IMR-90 (cell line): Measurements from ENCODE around the gene DSC3. TPM values are rescaled to one million over a fixed set of nuclear protein-coding genes. Genes with fewer than 3 reads are reported as not detected.

Source experiments
- ATAC-seq: fragments of 200-7000 bp; cut with Tn5 transposase; 2 replicates; pipeline ENCODE4 v1.9.1; 2020; ENCODE audit warnings: low read depth, mild to moderate bottlenecking, moderate library complexity
- BruUV-seq: library from RNA; stranded (reverse); fragments of 400-500 nt; replicated peaks from 2 replicates; lab custom pipeline; 2021; lab: Mats Ljungman, UMichigan
- CTCF ChIA-PET: fragments of 300-600 bp; formaldehyde crosslinking; extraction: SDS; loops from one replicate; lab custom pipeline; 2021; ENCODE audit warnings: antibody characterized with exemption; lab: Yijun Ruan, JAX
- POLR2A ChIA-PET: fragments of 300-600 bp; sonication (Branson Sonifier 250); formaldehyde crosslinking; loops from one replicate; lab custom pipeline; 2022; ENCODE audit warnings: antibody characterized with exemption; ENCODE audit not compliant: unreplicated experiment; lab: Charles Lee
- DNase-seq: peaks from one replicate; pipeline ENCODE4 v3.0.0; 2013
- H2AFZ ChIP-seq: replicated peaks from 2 replicates; pipeline ENCODE3; 2013; ENCODE audit warnings: low read length, mild to moderate bottlenecking; ENCODE audit not compliant: poor library complexity
- H2AK5ac ChIP-seq: 2 replicates; pipeline ENCODE4 v1.6.1; 2013; ENCODE audit warnings: low read depth, low read length, inconsistent platforms
- H2AK9ac ChIP-seq: replicated peaks from 2 replicates; pipeline ENCODE3; 2013; ENCODE audit warnings: mild to moderate bottlenecking, low read depth, low read length, moderate library complexity; ENCODE audit not compliant: poor library complexity
- H2BK120ac ChIP-seq: 2 replicates; pipeline ENCODE4 v1.6.1; 2013; ENCODE audit warnings: low read depth, low read length, inconsistent platforms
- H2BK15ac ChIP-seq: 3 replicates; pipeline ENCODE4 v1.6.1; 2013; ENCODE audit warnings: low read depth, low read length, inconsistent platforms
- H2BK20ac ChIP-seq: 2 replicates; pipeline ENCODE4 v1.6.1; 2013; ENCODE audit warnings: low read depth, mild to moderate bottlenecking, inconsistent platforms, low read length, moderate library complexity
- H2BK5ac ChIP-seq: 2 replicates; pipeline ENCODE4 v1.6.1; 2013; ENCODE audit warnings: mild to moderate bottlenecking, low read depth, low read length, inconsistent platforms; ENCODE audit not compliant: poor library complexity, severe bottlenecking
- H3K14ac ChIP-seq: replicated peaks from 2 replicates; pipeline ENCODE4 v1.6.1; 2013; ENCODE audit warnings: low read depth, low read length, inconsistent platforms
- H3K18ac ChIP-seq: 2 replicates; pipeline ENCODE4 v1.6.1; 2013; ENCODE audit warnings: low read depth, low read length, control low read depth
- H3K23ac ChIP-seq: 2 replicates; pipeline ENCODE4 v1.6.1; 2013; ENCODE audit warnings: low read depth, low read length, inconsistent platforms
- H3K27ac ChIP-seq: 2 replicates; pipeline ENCODE4 v1.5.1; 2013; ENCODE audit warnings: mild to moderate bottlenecking, control low read depth, low read length; ENCODE audit not compliant: insufficient read depth
- H3K27me3 ChIP-seq: 2 replicates; pipeline ENCODE4 v1.6.1; 2013; ENCODE audit warnings: low read length; ENCODE audit not compliant: control insufficient read depth, insufficient read depth
- H3K36me3 ChIP-seq: 2 replicates; pipeline ENCODE4 v1.6.1; 2013; ENCODE audit warnings: low read length, mixed read lengths; ENCODE audit not compliant: control insufficient read depth, insufficient read depth
- H3K4ac ChIP-seq: 2 replicates; pipeline ENCODE4 v1.6.1; 2013; ENCODE audit warnings: low read depth, low read length, inconsistent platforms
- H3K4me1 ChIP-seq: 2 replicates; pipeline ENCODE4 v1.6.1; 2013; ENCODE audit warnings: low read length, mixed read lengths; ENCODE audit not compliant: control insufficient read depth, insufficient read depth
- H3K4me2 ChIP-seq: 2 replicates; pipeline ENCODE4 v1.6.1; 2013; ENCODE audit warnings: low read depth, mild to moderate bottlenecking, control low read depth, low read length, moderate library complexity
- H3K4me3 ChIP-seq: 2 replicates; pipeline ENCODE4 v1.5.1; 2013; ENCODE audit warnings: low read depth, mild to moderate bottlenecking, control low read depth, low read length, moderate library complexity; ENCODE audit not compliant: insufficient read depth
- H3K56ac ChIP-seq: 2 replicates; pipeline ENCODE4 v1.6.1; 2013; ENCODE audit warnings: low read length, inconsistent platforms; ENCODE audit not compliant: insufficient read depth; ENCODE audit errors: extremely low read depth
- H3K79me1 ChIP-seq, 2 experiments: 2 replicates each; pipeline ENCODE4 v1.6.1; 2013; ENCODE audit warnings: low read length in 2 of 2, inconsistent platforms in 1 of 2, low read depth in 1 of 2
- H3K9ac ChIP-seq: 2 replicates; pipeline ENCODE4 v1.6.1; 2013; ENCODE audit warnings: low read depth, low read length, control low read depth
- H3K9me1 ChIP-seq: 2 replicates; pipeline ENCODE4 v1.6.1; 2013; ENCODE audit warnings: low read length, inconsistent platforms; ENCODE audit not compliant: insufficient read depth
- H3K9me3 ChIP-seq: 2 replicates; pipeline ENCODE4 v1.6.1; 2013; ENCODE audit warnings: low read length; ENCODE audit not compliant: control insufficient read depth, insufficient read depth
- H4K20me1 ChIP-seq: 2 replicates; pipeline ENCODE4 v1.6.1; 2013; ENCODE audit warnings: low read length, inconsistent platforms; ENCODE audit not compliant: insufficient read depth
- H4K5ac ChIP-seq: 2 replicates; pipeline ENCODE4 v1.6.1; 2013; ENCODE audit warnings: mild to moderate bottlenecking, low read depth, low read length, control low read depth
- H4K8ac ChIP-seq, 2 experiments: 2 replicates each; pipeline ENCODE4 v1.6.1; 2013; ENCODE audit warnings: low read depth in 2 of 2, low read length in 2 of 2, control low read depth in 1 of 2, inconsistent platforms in 1 of 2
- H4K91ac ChIP-seq: 2 replicates; pipeline ENCODE4 v1.6.1; 2013; ENCODE audit warnings: low read depth, low read length, inconsistent platforms; ENCODE audit not compliant: insufficient read depth
- BHLHE40 ChIP-seq: fragments of 150-350 bp; IDR thresholded peaks from 2 replicates; pipeline ENCODE4 v1.6.1; 2016; ENCODE audit warnings: mild to moderate bottlenecking, low read depth, low read length
- CEBPB ChIP-seq: IDR thresholded peaks from 2 replicates; pipeline ENCODE4 v1.6.1; 2012; ENCODE audit warnings: low read depth, low read length, improper control_type of control experiment
- CHD1 ChIP-seq: IDR thresholded peaks from 2 replicates; pipeline ENCODE4 v1.6.1; 2012; ENCODE audit warnings: low read depth, low read length, improper control_type of control experiment
- FOS ChIP-seq: fragments of 150-350 bp; IDR thresholded peaks from 2 replicates; pipeline ENCODE4 v1.6.1; 2016; ENCODE audit warnings: low read depth, low read length
- MAFK ChIP-seq: IDR thresholded peaks from 2 replicates; pipeline ENCODE4 v1.6.1; 2012; ENCODE audit warnings: low read depth, low read length, improper control_type of control experiment
- MAZ ChIP-seq: IDR thresholded peaks from 2 replicates; pipeline ENCODE4 v1.6.1; 2012; ENCODE audit warnings: low read depth, mild to moderate bottlenecking, low read length, improper control_type of control experiment, moderate library complexity, borderline replicate concordance
- MXI1 ChIP-seq: IDR thresholded peaks from 2 replicates; pipeline ENCODE4 v1.6.1; 2012; ENCODE audit warnings: low read depth, mild to moderate bottlenecking, low read length, moderate library complexity, borderline replicate concordance
- NFE2L2 ChIP-seq: fragments of 150-350 bp; IDR thresholded peaks from 2 replicates; pipeline ENCODE4 v1.6.1; 2016; ENCODE audit warnings: low read depth, mild to moderate bottlenecking, low read length
- POLR2A ChIP-seq: IDR thresholded peaks from 2 replicates; pipeline ENCODE4 v1.6.1; 2012; ENCODE audit warnings: mild to moderate bottlenecking, low read depth, low read length
- RAD21 ChIP-seq: IDR thresholded peaks from 2 replicates; pipeline ENCODE4 v1.6.1; 2012; ENCODE audit warnings: low read length, improper control_type of control experiment
- RCOR1 ChIP-seq: IDR thresholded peaks from 2 replicates; pipeline ENCODE4 v1.6.1; 2012; ENCODE audit warnings: mild to moderate bottlenecking, low read length, improper control_type of control experiment; ENCODE audit not compliant: insufficient replicate concordance
- RFX5 ChIP-seq: IDR thresholded peaks from 2 replicates; pipeline ENCODE4 v1.8.0; 2012; ENCODE audit warnings: low read depth, mild to moderate bottlenecking, low read length, moderate library complexity
- SMC3 ChIP-seq: fragments of 150-350 bp; IDR thresholded peaks from 2 replicates; pipeline ENCODE4 v1.6.1; 2016; ENCODE audit warnings: low read depth, mild to moderate bottlenecking, antibody characterized with exemption, low read length, moderate library complexity
- WGBS, 2 experiments: methylation state at CpG; one replicate each; pipeline versions ENCODE4 v1.1.5 to v1.1.7; 2013; ENCODE audit warnings: missing lambda C conversion rate in 2 of 2; ENCODE audit not compliant: insufficient read length in 1 of 2; ENCODE audit errors: extremely low coverage in 2 of 2; 5-methylcytosine and 5-hydroxymethylcytosine counted together
- dilution Hi-C: fragments of 300-500 bp; cut with HindIII; formaldehyde crosslinking; loops from one replicate; pipeline ENCODE4 v1.14.3; 2018; ENCODE audit warnings: low sequenced_read_pairs; ENCODE audit not compliant: unreplicated experiment
- in situ Hi-C: fragments of 300-500 bp; cut with MboI; formaldehyde crosslinking; loops from 3 replicates; pipeline ENCODE4 v1.14.3; 2019; ENCODE audit warnings: low sequenced_read_pairs, inconsistent platforms, mixed read lengths
- intact Hi-C: fragments of 100-400 bp; cut with micrococcal nuclease; formaldehyde crosslinking; loops from 2 replicates; pipeline ENCODE4 v1.10.0; 2022
- polyA plus RNA-seq, 3 experiments: library from polyadenylated mRNA; depleted of rRNA; stranded (reverse); fragments of >200 nt; gene quantifications; 2 replicates each; pipeline ENCODE4 v1.2.3, GENCODE V29; 2012; ENCODE audit warnings: low replicate concordance in 1 of 3
- total RNA-seq: library from RNA; depleted of rRNA; stranded (reverse); fragments of >200 nt; gene quantifications from 2 replicates; pipeline ENCODE4 v1.2.3, GENCODE V29; 2012
- TF ChIP-seq, protein P1 (sequence below): conservative IDR thresholded peaks from 2 replicates; pipeline ENCODE4 v1.5.1; 2012; ENCODE audit warnings: mild to moderate bottlenecking, low read depth, low read length, improper control_type of control experiment
- TF ChIP-seq, protein P2 (sequence below): fragments of 150-350 bp; IDR thresholded peaks from 2 replicates; pipeline ENCODE4 v1.6.1; 2017; ENCODE audit warnings: mild to moderate bottlenecking, antibody characterized with exemption, low read length, low read depth
- TF ChIP-seq, protein P3 (sequence below): fragments of 150-350 bp; IDR thresholded peaks from 2 replicates; pipeline ENCODE4 v1.6.1; 2016; ENCODE audit warnings: low read depth, mild to moderate bottlenecking, low read length, moderate library complexity, borderline replicate concordance

The DSC3 gene
- total and polyA plus RNA-seq, 2 of the 4 experiments (the other 2 are of a cell fraction): under 0.01 to 0.09 TPM

DNA sequence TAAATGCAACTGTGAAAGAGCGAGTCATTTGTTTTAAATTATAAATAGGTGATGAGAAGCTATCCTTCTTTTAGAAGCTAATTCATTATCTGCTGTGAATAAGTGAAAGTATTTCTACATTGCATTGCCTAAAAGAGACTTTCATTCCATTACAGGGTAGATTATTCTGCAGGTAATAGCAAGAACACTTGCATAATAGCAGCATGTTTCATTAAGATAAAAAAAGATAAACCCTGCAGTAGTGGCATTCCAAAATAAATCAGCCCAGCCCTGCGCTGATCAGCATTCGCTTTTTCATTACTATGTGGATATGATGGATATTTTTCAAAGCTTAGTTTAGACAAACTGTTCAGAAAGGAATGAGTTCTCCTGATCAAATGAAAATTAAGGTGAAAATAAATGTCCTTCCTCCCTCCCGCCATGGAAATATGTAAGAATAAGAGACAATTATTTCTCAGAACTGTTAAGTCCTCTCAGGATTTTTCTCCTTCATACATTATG is 72.8 kb downstream of the DSC3 start:
- no peak overlapping the region for H2BK20ac ChIP-seq

More for the DNA sequence above, 72.8 kb downstream of the DSC3 start:
- Histone ChIP-seq H4K91ac (no peak overlapping the region), H3K4ac (no peak overlapping the region), H3K18ac (no peak overlapping the region), H3K4me1 (no peaks in the 10 kb centered on the region), H4K8ac (no peak overlapping the region), H2AK5ac (no peak overlapping the region), H3K79me1 (no peaks in the 10 kb centered on the region), H3K56ac (no peak overlapping the region), H3K4me2 (no peak overlapping the region), H4K20me1 (no peaks in the 10 kb centered on the region), H3K23ac (no peak overlapping the region), H2AFZ (no peak overlapping the region), H3K14ac (no peak overlapping the region), H3K9me3 (no peaks in the 10 kb centered on the region), H2BK120ac (no peak overlapping the region), H3K9ac (no peak overlapping the region), H3K27ac (no peak overlapping the region), H3K4me3 (no peak overlapping the region), H3K9me1 (no peaks in the 10 kb centered on the region), H2AK9ac (no peak overlapping the region), H2BK15ac (no peak overlapping the region), H4K5ac (no peak overlapping the region), H3K27me3 (no peaks in the 10 kb centered on the region), H2BK5ac (no peak overlapping the region), H3K36me3 (no peaks in the 10 kb centered on the region)
- DNase-seq (no peak), ATAC-seq (no peak)
- in situ Hi-C loops: no loop called here
- BruUV-seq: no TSS peak
- ChIA-PET POLR2A (no interaction called here), CTCF (interaction anchor here (1.1 kb wide), 1 partner anchor 8 kb away, joined by 3 read pairs; no protein-coding TSS in a partner anchor)
- intact Hi-C loops: loop anchor here (5.0 kb wide), 1 partner anchor 1082 kb away; no protein-coding TSS in a partner anchor
- TF ChIP-seq MAZ (no peak), BHLHE40 (no peak), RAD21 (no peak), SMC3 (no peak), MAFK (no peak), POLR2A (no peak), FOS (no peak), MXI1 (no peak), CHD1 (no peak), RFX5 (no peak), NFE2L2 (no peak), RCOR1 (no peak), CEBPB (no peak)
- TF ChIP-seq, protein P1, sequence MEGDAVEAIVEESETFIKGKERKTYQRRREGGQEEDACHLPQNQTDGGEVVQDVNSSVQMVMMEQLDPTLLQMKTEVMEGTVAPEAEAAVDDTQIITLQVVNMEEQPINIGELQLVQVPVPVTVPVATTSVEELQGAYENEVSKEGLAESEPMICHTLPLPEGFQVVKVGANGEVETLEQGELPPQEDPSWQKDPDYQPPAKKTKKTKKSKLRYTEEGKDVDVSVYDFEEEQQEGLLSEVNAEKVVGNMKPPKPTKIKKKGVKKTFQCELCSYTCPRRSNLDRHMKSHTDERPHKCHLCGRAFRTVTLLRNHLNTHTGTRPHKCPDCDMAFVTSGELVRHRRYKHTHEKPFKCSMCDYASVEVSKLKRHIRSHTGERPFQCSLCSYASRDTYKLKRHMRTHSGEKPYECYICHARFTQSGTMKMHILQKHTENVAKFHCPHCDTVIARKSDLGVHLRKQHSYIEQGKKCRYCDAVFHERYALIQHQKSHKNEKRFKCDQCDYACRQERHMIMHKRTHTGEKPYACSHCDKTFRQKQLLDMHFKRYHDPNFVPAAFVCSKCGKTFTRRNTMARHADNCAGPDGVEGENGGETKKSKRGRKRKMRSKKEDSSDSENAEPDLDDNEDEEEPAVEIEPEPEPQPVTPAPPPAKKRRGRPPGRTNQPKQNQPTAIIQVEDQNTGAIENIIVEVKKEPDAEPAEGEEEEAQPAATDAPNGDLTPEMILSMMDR: no peak
- TF ChIP-seq, protein P2, sequence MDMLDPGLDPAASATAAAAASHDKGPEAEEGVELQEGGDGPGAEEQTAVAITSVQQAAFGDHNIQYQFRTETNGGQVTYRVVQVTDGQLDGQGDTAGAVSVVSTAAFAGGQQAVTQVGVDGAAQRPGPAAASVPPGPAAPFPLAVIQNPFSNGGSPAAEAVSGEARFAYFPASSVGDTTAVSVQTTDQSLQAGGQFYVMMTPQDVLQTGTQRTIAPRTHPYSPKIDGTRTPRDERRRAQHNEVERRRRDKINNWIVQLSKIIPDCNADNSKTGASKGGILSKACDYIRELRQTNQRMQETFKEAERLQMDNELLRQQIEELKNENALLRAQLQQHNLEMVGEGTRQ: no peak
- TF ChIP-seq, protein P3, sequence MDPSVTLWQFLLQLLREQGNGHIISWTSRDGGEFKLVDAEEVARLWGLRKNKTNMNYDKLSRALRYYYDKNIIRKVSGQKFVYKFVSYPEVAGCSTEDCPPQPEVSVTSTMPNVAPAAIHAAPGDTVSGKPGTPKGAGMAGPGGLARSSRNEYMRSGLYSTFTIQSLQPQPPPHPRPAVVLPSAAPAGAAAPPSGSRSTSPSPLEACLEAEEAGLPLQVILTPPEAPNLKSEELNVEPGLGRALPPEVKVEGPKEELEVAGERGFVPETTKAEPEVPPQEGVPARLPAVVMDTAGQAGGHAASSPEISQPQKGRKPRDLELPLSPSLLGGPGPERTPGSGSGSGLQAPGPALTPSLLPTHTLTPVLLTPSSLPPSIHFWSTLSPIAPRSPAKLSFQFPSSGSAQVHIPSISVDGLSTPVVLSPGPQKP: no peak
- WGBS, 2 experiments: no CpG with 5 or more reads among the region's 4 CpGs
- dilution Hi-C loops: no loop called here
